Spleen (tissue), 11 donors: ENCODE data around the gene NDUFC1. TPM values are rescaled to one million over a fixed set of nuclear protein-coding genes. Genes with fewer than 3 reads are reported as not detected.
A peak's percentile ranks its signal among the peaks of the same experiment; 100 is the strongest.
"Not testable (repeated sequence)": the region's sequence is repeated elsewhere in the genome, so short reads cannot be mapped to it uniquely, and the experiment has no call there.

Experiments
- DNase-seq: peaks from one replicate; pipeline ENCODE4 v3.0.0-alpha.2; 2020
- H3K27ac ChIP-seq, 8 donors: fragments of 200-600 bp; sonication (generic) in 7 of 8; 1 replicate in 4 of 8; 2 replicates in 4 of 8; pipeline versions ENCODE4 v1.5.0 to v1.8.0; 2016 to 2021; ENCODE audit warnings: inconsistent platforms in 4 of 8, mild to moderate bottlenecking in 4 of 8, moderate library complexity in 1 of 8
- H3K27me3 ChIP-seq, 7 donors: fragments of 200-600 bp; sonication (generic) in 6 of 7; replicated peaks in 1 of 7; 1 replicate in 4 of 7; 2 replicates in 3 of 7; pipeline versions ENCODE4 v1.5.0 to v1.8.0; 2016 to 2021; ENCODE audit warnings: inconsistent platforms in 3 of 7, mild to moderate bottlenecking in 1 of 7
- H3K36me3 ChIP-seq, 6 donors: fragments of 200-600 bp; sonication (generic) in 5 of 6; 1 replicate in 4 of 6; 2 replicates in 2 of 6; pipeline versions ENCODE4 v1.5.0 to v1.8.0; 2016 to 2021; ENCODE audit warnings: inconsistent platforms in 2 of 6
- H3K4me1 ChIP-seq, 6 donors: fragments of 200-600 bp; sonication (generic) in 5 of 6; 1 replicate in 3 of 6; 2 replicates in 3 of 6; pipeline versions ENCODE4 v1.5.0 to v1.8.0; 2016 to 2021; ENCODE audit warnings: inconsistent platforms in 3 of 6
- H3K4me3 ChIP-seq, 8 donors: fragments of 200-600 bp; sonication (generic) in 7 of 8; 1 replicate in 4 of 8; 2 replicates in 4 of 8; pipeline versions ENCODE4 v1.5.0 to v1.8.0; 2016 to 2021; ENCODE audit warnings: inconsistent platforms in 4 of 8, mild to moderate bottlenecking in 4 of 8, moderate library complexity in 2 of 8
- H3K9me3 ChIP-seq, 8 donors: fragments of 200-600 bp; sonication (generic) in 7 of 8; 1 replicate in 4 of 8; 2 replicates in 4 of 8; pipeline versions ENCODE4 v1.5.0 to v1.8.0; 2016 to 2021; ENCODE audit warnings: inconsistent platforms in 4 of 8
- POLR2A ChIP-seq, 3 donors: fragments of 450-650 bp; IDR thresholded peaks; one replicate each; pipeline ENCODE4 v1.5.1; 2017; ENCODE audit warnings: antibody characterized with exemption in 3 of 3, mild to moderate bottlenecking in 1 of 3
- POLR2AphosphoS5 ChIP-seq, 3 donors: sonication (generic); formaldehyde crosslinking; IDR thresholded peaks; one replicate each; pipeline ENCODE4 v1.5.1; 2017; ENCODE audit warnings: antibody characterized with exemption in 3 of 3
- WGBS, 5 donors: extraction: QIAGEN DNeasy Blood & Tissue Kit in 3 of 5; methylation state at CpG; one replicate each; pipeline versions ENCODE4 v1.1.5 to v1.1.7; 2013 to 2018; 5-methylcytosine and 5-hydroxymethylcytosine counted together
- intact Hi-C: fragments of 100-400 bp; cut with DNase I; formaldehyde crosslinking; loops from one replicate; pipeline ENCODE4 v1.15.0; 2023; ENCODE audit warnings: low total_unique reads
- polyA plus RNA-seq, 3 donors: library from polyadenylated mRNA; stranded (reverse); fragments of 200-250 nt; gene quantifications; one replicate each; pipeline ENCODE4 v1.2.1, GENCODE V29; 2013
- total RNA-seq, 7 donors: library from RNA; depleted of rRNA in 3 of 7; stranded (reverse); fragments of >200 nt in 3 of 7; fragmentation: NEBNext Ultra II Directional in 4 of 7; extraction: Animal tissue kit (Norgen Biotek cat#: 25700) in 4 of 7; gene quantifications; one replicate each; pipeline versions ENCODE4 v1.1.0 to v1.2.1, GENCODE V29; 2016 to 2021
- TF ChIP-seq, protein P1 (sequence below), 11 experiments: fragments of 200-600 bp in 7 of 11; fragments of 450-650 bp in 4 of 11; sonication (generic) in 4 of 11; IDR thresholded peaks in 8 of 11; conservative IDR thresholded peaks in 3 of 11; 1 replicate in 7 of 11; 2 replicates in 4 of 11; pipeline versions ENCODE4 v1.4.0 to v1.8.0; 2016 to 2021; ENCODE audit warnings: antibody characterized with exemption in 11 of 11, inconsistent platforms in 4 of 11, mild to moderate bottlenecking in 1 of 11
- donor health status: healthy with polysubstance abuse.
- donor health status: DM: no; HTN: no; CAD: no; lungs with moderate emphysema.
- donor health status: DM: no; HTN: no; CAD: no.
- donor health status: Bipolar disorder and iron deficiency.
- donor health status: healthy.
- donor health status: DM: no; HTN: no; CAD: no.
- donor health status: DM: yes; HTN: yes; CAD: no.

Gene NDUFC1
- total and polyA plus RNA-seq, 10 donors: 27.8 to 92.8 (median 46.3) TPM

DNA sequence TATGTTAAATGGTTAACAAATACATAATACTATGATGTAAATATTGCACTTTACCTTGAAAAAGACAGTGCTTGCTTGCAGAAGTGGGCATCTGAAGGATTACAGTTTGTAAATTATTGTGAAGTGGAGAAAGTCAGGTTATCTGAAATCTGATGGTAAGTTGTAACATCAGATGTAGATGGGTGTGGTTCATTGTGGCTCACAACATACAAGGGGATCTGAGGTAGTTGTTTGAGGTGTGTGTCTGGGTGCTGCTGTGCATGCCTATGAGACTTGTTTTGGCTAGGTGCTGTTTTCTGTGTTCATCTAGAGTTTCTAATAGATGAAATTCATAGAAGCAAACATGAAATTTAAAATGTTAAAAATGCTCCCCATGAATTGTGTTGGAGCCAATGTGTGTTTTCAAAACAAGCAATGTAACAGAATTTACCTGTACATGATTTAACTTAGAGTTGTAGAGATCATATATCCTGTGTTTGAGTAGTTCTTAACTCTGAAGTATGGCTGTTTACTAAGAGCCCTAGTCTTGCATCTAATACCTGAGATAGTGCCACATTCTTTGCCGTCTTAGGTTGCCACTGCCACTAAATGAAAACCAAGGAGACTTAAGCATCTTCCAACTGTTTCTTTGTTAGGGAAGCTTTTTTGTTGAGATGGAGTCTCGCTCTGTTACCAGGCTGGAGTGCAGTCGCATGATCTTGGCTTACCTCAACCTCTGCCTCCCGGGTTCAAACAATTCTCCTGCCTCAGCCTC, 11.9 kb upstream of the NDUFC1 start:
- Histone ChIP-seq H3K27ac (peak overlapping the region in 4 of 8 donors; percentile 54 to 75 (median 63)), H3K27me3 (no peaks in the 10 kb centered on the region), H3K4me1 (peaks cover 35 to 93% (median 68%) of the 10 kb centered on the region in 6 donors), H3K9me3 (no peaks in the 10 kb centered on the region), H3K36me3 (no peaks in the 10 kb centered on the region), H3K4me3 (no peak overlapping the region)
- 93 to 98% (median 94%) methylated on average over 4 of the region's 4 CpGs for WGBS, 5 donors
- TF ChIP-seq, protein P1, sequence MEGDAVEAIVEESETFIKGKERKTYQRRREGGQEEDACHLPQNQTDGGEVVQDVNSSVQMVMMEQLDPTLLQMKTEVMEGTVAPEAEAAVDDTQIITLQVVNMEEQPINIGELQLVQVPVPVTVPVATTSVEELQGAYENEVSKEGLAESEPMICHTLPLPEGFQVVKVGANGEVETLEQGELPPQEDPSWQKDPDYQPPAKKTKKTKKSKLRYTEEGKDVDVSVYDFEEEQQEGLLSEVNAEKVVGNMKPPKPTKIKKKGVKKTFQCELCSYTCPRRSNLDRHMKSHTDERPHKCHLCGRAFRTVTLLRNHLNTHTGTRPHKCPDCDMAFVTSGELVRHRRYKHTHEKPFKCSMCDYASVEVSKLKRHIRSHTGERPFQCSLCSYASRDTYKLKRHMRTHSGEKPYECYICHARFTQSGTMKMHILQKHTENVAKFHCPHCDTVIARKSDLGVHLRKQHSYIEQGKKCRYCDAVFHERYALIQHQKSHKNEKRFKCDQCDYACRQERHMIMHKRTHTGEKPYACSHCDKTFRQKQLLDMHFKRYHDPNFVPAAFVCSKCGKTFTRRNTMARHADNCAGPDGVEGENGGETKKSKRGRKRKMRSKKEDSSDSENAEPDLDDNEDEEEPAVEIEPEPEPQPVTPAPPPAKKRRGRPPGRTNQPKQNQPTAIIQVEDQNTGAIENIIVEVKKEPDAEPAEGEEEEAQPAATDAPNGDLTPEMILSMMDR (IDR thresholded peaks at IDR 0.05 in 8 of 11, conservative IDR thresholded peaks at IDR 0.05 in 3 of 11): no peak
- TF ChIP-seq POLR2A (IDR thresholded peaks at IDR 0.05): no peak
- TF ChIP-seq POLR2AphosphoS5 (IDR thresholded peaks at IDR 0.05): no peak
- no peak for DNase-seq
- intact Hi-C loops: no loop called here

DNA sequence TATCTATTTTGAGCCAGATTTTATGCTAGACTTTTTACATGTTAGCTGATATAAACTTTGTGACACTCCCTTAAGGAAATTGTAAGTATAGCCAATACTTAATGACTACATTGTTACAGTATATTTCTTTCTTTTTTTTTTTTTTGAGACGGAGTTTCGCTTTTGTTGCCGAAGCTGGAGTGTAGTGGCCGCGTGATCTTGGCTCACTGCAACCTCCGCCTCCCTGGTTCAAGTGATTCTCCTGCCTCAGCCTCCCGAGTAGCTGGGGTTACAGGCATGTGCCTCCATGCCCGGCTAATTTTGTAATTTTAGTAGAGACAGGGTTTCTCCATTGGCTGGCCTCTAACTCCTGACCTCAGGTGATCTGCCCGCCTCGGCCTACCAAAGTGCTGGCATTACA, 11.1 kb upstream of the NDUFC1 start:
- WGBS, 5 donors: 83 to 91% (median 87%) methylated on average over 10 of the region's 10 CpGs
- peaks cover 35 to 91% (median 66%) of the 10 kb centered on the region in 6 donors for H3K4me1 ChIP-seq
- DNase-seq: not testable (repeated sequence)

DNA sequence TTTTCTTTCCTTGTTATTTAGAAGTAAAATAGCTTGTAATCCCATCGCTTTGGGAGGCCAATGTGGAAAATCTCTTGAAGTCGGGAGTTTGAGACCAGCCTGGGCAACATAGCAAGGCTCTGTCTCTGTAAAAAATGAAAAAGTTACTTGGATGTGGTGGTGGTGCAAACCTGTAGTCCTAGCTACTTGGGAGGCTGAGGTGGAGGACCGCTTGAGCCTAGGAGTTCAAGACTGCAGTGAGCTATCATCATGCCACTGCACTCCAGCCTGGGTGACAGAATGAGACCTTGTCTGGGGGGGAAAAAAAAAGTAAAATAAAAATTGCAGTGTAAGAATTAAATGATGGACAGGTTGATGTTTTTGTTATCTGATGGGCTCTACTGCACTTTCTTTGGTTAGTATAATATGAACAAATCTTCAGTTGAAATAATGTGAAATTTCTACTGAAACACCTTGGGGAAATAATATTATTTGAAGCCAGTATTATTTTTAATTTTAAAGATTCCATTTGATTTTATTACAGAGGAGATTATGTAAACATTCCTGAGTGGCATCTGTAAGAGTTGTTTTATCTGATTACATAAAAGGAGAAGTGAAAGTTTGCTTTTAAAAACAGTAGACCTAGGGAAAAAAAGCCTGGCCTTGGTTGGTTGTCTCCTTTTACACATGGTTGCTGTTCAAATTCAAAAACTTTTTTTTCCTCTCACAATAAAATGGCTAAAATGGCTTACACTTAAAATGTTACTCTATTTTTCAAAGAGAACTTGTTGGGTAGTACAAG, 10.5 kb upstream of the NDUFC1 start:
- no peaks in the 10 kb centered on the region for H3K9me3 ChIP-seq
- no peaks in the 10 kb centered on the region for H3K27me3 ChIP-seq
- H3K4me3 ChIP-seq: no peak overlapping the region
- H3K36me3 ChIP-seq: peaks cover 0 to 10% (median 0%) of the 10 kb centered on the region in 6 donors
- TF ChIP-seq POLR2AphosphoS5 (IDR thresholded peaks at IDR 0.05) (no peak), POLR2A (IDR thresholded peaks at IDR 0.05) (no peak)
- TF ChIP-seq, protein P1 (IDR thresholded peaks at IDR 0.05 in 8 of 11, conservative IDR thresholded peaks at IDR 0.05 in 3 of 11): no peak
- DNase-seq: no peak
- WGBS, 5 donors: 75 to 95% (median 95%) methylated on average over 3 of the region's 3 CpGs
- H3K4me1 ChIP-seq: peaks cover 35 to 91% (median 65%) of the 10 kb centered on the region in 6 donors
- intact Hi-C loops: no loop called here
- H3K27ac ChIP-seq: peak overlapping the region in 5 of 8 donors; percentile 34 to 75 (median 62)

More for the DNA sequence above, 11.1 kb upstream of the NDUFC1 start:
- H3K36me3 ChIP-seq, intact Hi-C loops, H3K4me3 ChIP-seq, H3K27me3 ChIP-seq, H3K9me3 ChIP-seq: not testable (repeated sequence)
- peak overlapping the region in 5 of 8 donors; percentile 34 to 75 (median 62) for H3K27ac ChIP-seq

DNA sequence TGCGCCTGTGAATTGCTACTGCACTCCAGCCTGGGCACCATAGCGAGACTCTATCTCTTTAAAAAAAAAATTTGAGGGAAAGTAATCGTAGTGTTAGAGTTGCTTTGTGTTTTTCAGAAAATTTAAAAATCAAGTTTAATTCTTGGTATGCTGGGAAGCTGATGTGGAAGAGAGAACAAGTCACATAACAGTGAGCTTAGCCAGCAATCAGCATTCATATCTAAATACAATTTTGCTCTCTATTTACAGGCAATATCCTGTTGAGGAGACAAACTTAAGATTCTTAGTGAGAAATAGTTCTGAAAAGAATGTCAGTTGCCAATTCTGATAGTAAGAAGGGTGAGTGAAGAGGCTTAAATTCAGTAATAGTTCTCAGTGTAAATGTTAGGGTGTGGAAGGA, 9.6 kb upstream of the NDUFC1 start:
- Histone ChIP-seq H3K27ac (peak overlapping the region in 4 of 8 donors; percentile 54 to 75 (median 63)), H3K9me3 (no peaks in the 10 kb centered on the region), H3K27me3 (no peaks in the 10 kb centered on the region), H3K4me3 (no peak overlapping the region), H3K4me1 (peaks cover 35 to 91% (median 67%) of the 10 kb centered on the region in 6 donors), H3K36me3 (peaks cover 0 to 10% (median 0%) of the 10 kb centered on the region in 6 donors)
- no peak for DNase-seq
- no peak for TF ChIP-seq POLR2AphosphoS5 (IDR thresholded peaks at IDR 0.05)
- intact Hi-C loops: no loop called here
- 84 to 89% (median 87%) methylated on average over 3 of the region's 3 CpGs for WGBS, 5 donors

DNA sequence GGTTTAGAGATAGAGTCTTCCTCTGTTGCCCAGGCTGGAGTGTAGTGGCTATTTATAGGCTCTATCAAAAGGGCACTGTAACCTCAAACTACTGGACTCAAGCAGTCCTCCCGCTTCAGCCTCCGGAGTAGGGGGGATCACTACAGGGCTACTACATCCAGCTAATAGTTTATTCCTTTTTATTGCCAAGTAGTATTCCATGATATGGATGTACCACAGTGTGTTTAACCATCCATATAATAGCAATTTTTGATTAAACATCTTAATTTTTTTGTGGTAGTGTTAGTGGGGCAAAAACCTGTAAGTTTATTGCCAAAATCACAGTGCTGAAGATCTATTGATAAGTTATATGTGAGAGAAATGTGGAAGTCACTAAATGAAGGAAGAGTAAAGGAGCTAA, 2.6 kb upstream of the NDUFC1 start:
- peaks cover 19 to 85% (median 46%) of the 10 kb centered on the region in 6 donors for H3K4me1 ChIP-seq
- 96 to 98% (median 96%) methylated on average over 2 of the region's 2 CpGs for WGBS, 5 donors
- no peak overlapping the region for H3K27ac ChIP-seq
- peaks cover 0 to 29% (median 0%) of the 10 kb centered on the region in 6 donors for H3K36me3 ChIP-seq
- TF ChIP-seq, protein P1 (IDR thresholded peaks at IDR 0.05 in 8 of 11, conservative IDR thresholded peaks at IDR 0.05 in 3 of 11): no peak
- TF ChIP-seq POLR2A (IDR thresholded peaks at IDR 0.05): no peak
- TF ChIP-seq POLR2AphosphoS5 (IDR thresholded peaks at IDR 0.05): no peak
- no peak for DNase-seq
- intact Hi-C loops: no loop called here
- peaks cover 0 to 5% (median 0%) of the 10 kb centered on the region in 8 donors for H3K9me3 ChIP-seq
- no peaks in the 10 kb centered on the region for H3K27me3 ChIP-seq
- H3K4me3 ChIP-seq: no peak overlapping the region
